IPS-NIHi7 (cell line): ENCODE measurements around the gene TMEM62.
"Not testable (repeated sequence)": the region's sequence is repeated elsewhere in the genome, so short reads cannot be mapped to it uniquely, and the experiment has no call there.

Source experiments
- DNase-seq: peaks from one replicate; pipeline ENCODE4 v3.0.0; 2012; ENCODE audit warnings: mixed read lengths; ENCODE audit errors: extremely low spot score

The TMEM62 gene

GRCh38 chr15:43209059-43209824, 75.9 kb downstream of the TMEM62 start:
- peak; percentile 86 for DNase-seq

- DNase-seq: no peak
Observed at GRCh38 chr15:43210172-43210745, 76.9 kb downstream of the TMEM62 start.

GRCh38 chr15:43210807-43211206, 77.4 kb downstream of the TMEM62 start:
- no peak for DNase-seq

- DNase-seq: no peak
Observed at GRCh38 chr15:43211224-43211735, 77.9 kb downstream of the TMEM62 start.

- DNase-seq: no peak
Observed at GRCh38 chr15:43212299-43212698, 78.9 kb downstream of the TMEM62 start.

GRCh38 chr15:43212951-43213350, 79.6 kb downstream of the TMEM62 start:
- no peak for DNase-seq

GRCh38 chr15:43213466-43213865, 80.1 kb downstream of the TMEM62 start:
- DNase-seq: no peak

GRCh38 chr15:43214169-43214568, 80.8 kb downstream of the TMEM62 start:
- no peak for DNase-seq

- DNase-seq: no peak
Observed at GRCh38 chr15:43214592-43215295, 81.4 kb downstream of the TMEM62 start.

- no peak for DNase-seq
Observed at GRCh38 chr15:43215961-43216360, 82.6 kb downstream of the TMEM62 start.

GRCh38 chr15:43218908-43219706, 85.7 kb downstream of the TMEM62 start:
- DNase-seq: peak; percentile 88

GRCh38 chr15:43219929-43220928, 86.8 kb downstream of the TMEM62 start:
- DNase-seq: no peak

GRCh38 chr15:43220991-43221403, 87.6 kb downstream of the TMEM62 start, which contains the start of gene EPB42:
TSS of gene EPB42 (minus strand) at chr15:43221018. CDS start at chr15:43220825, 193 bp downstream.
- no peak for DNase-seq

- no peak for DNase-seq
Observed at GRCh38 chr15:43221422-43221821, 88.0 kb downstream of the TMEM62 start.

- peak; percentile 74 for DNase-seq
Observed at GRCh38 chr15:43225201-43225949, 92.0 kb downstream of the TMEM62 start.

- not testable (repeated sequence) for DNase-seq
Observed at GRCh38 chr15:43225950-43226255, 92.5 kb downstream of the TMEM62 start.

- no peak for DNase-seq
Observed at GRCh38 chr15:43226436-43227305, 93.3 kb downstream of the TMEM62 start.

- no peak for DNase-seq
Observed at GRCh38 chr15:43229977-43230376, 96.6 kb downstream of the TMEM62 start.

- no peak for DNase-seq
Observed at GRCh38 chr15:43230640-43231115, 97.3 kb downstream of the TMEM62 start.
